Thyroid gland (tissue), 4 donors: ENCODE results near the gene FRMD4A. TPM values are rescaled to one million over a fixed set of nuclear protein-coding genes. Genes with fewer than 3 reads are reported as not detected.
"Not testable (repeated sequence)": the region's sequence is repeated elsewhere in the genome, so short reads cannot be mapped to it uniquely, and the experiment has no call there.

Experiments
- DNase-seq, 2 donors: peaks; one replicate each; pipeline ENCODE4 v3.0.0-alpha.2; 2019
- H3K27ac ChIP-seq, 3 donors: fragments of 200-600 bp; sonication (generic); 1 replicate in 2 of 3; 2 replicates in 1 of 3; pipeline ENCODE4 v1.5.1; 2016 to 2019; ENCODE audit warnings: mild to moderate bottlenecking in 1 of 3, moderate library complexity in 1 of 3
- H3K27me3 ChIP-seq: fragments of 200-600 bp; sonication (generic); one replicate; pipeline ENCODE4 v1.5.1; 2019
- H3K36me3 ChIP-seq, 2 donors: fragments of 200-600 bp; sonication (generic); one replicate each; pipeline ENCODE4 v1.5.1; 2016 to 2019
- H3K4me1 ChIP-seq, 2 donors: fragments of 200-600 bp; sonication (generic); one replicate each; pipeline ENCODE4 v1.5.1; 2017 to 2019
- H3K4me3 ChIP-seq, 3 donors: fragments of 200-600 bp; sonication (generic); replicated peaks in 1 of 3; 1 replicate in 2 of 3; 2 replicates in 1 of 3; pipeline ENCODE4 v1.5.1; 2016; ENCODE audit warnings: mild to moderate bottlenecking in 1 of 3
- H3K9me3 ChIP-seq: fragments of 200-600 bp; sonication (generic); one replicate; pipeline ENCODE4 v1.5.1; 2017
- CTCF ChIP-seq, 6 experiments: fragments of 200-600 bp in 3 of 6; fragments of 450-650 bp in 3 of 6; sonication (generic) in 3 of 6; IDR thresholded peaks; one replicate each; pipeline ENCODE4 v1.5.1; 2016 to 2019; ENCODE audit warnings: antibody characterized with exemption in 6 of 6, mild to moderate bottlenecking in 2 of 6, inconsistent platforms in 1 of 6, moderate library complexity in 1 of 6
- POLR2A ChIP-seq, 2 donors: fragments of 450-650 bp; IDR thresholded peaks; one replicate each; pipeline ENCODE4 v1.6.1; 2017; ENCODE audit warnings: antibody characterized with exemption in 2 of 2, mild to moderate bottlenecking in 2 of 2, moderate library complexity in 1 of 2
- WGBS, 2 donors: methylation state at CpG; one replicate each; pipeline ENCODE4 v1.1.5; 2017; 5-methylcytosine and 5-hydroxymethylcytosine counted together
- intact Hi-C: fragments of 100-400 bp; cut with DNase I; formaldehyde crosslinking; loops from one replicate; pipeline ENCODE4 v1.15.1; 2023
- total RNA-seq, 4 donors: library from RNA; depleted of rRNA; stranded (reverse); fragments of >200 nt; gene quantifications; one replicate each; pipeline ENCODE4 v1.2.3, GENCODE V29; 2016

The FRMD4A gene
- total RNA-seq, 4 donors from 2014 or later = 10.6 to 18.6 (median 16.3) TPM

GRCh38 chr10:14074062-14074884, 256.5 kb downstream of the FRMD4A start:
- peak; percentile 98 to 99 for DNase-seq
- Histone ChIP-seq H3K27me3 (no peaks in the 10 kb centered on the region), H3K27ac (peak overlapping the region; percentile 56 to 84 (median 74)), H3K4me1 (peaks cover 13 to 15% of the 10 kb centered on the region in 2 donors), H3K36me3 (no peaks in the 10 kb centered on the region), H3K4me3 (no peak overlapping the region), H3K9me3 (no peaks in the 10 kb centered on the region)
- intact Hi-C loops = no loop called here
- WGBS, 2 donors = 26 to 27% methylated on average over 17 of the region's 17 CpGs
- TF ChIP-seq POLR2A (IDR thresholded peaks at IDR 0.05) (peak in 1 of 2 donors; percentile 24), CTCF (IDR thresholded peaks at IDR 0.05) (no peak)

- Histone ChIP-seq H3K27me3 (no peaks in the 10 kb centered on the region), H3K27ac (no peak overlapping the region), H3K9me3 (no peaks in the 10 kb centered on the region), H3K4me3 (no peak overlapping the region), H3K4me1 (peaks cover 13 to 15% of the 10 kb centered on the region in 2 donors), H3K36me3 (no peaks in the 10 kb centered on the region)
- WGBS, 2 donors = 85 to 88% methylated on average over 3 of the region's 3 CpGs
- intact Hi-C loops = no loop called here
- TF ChIP-seq POLR2A (IDR thresholded peaks at IDR 0.05) (no peak), CTCF (IDR thresholded peaks at IDR 0.05) (no peak)
- DNase-seq = no peak
Measured at GRCh38 chr10:14072541-14072940, 258.2 kb downstream of the FRMD4A start.

- H3K9me3 ChIP-seq = no peaks in the 10 kb centered on the region
- no peak for DNase-seq
- intact Hi-C loops = no loop called here
- WGBS, 2 donors = 90 to 93% methylated on average over 4 of the region's 4 CpGs
- H3K4me1 ChIP-seq = peaks cover 13 to 15% of the 10 kb centered on the region in 2 donors
- no peak overlapping the region for H3K27ac ChIP-seq
- no peak overlapping the region for H3K4me3 ChIP-seq
- no peaks in the 10 kb centered on the region for H3K27me3 ChIP-seq
- TF ChIP-seq POLR2A (IDR thresholded peaks at IDR 0.05) = no peak
- no peaks in the 10 kb centered on the region for H3K36me3 ChIP-seq
Measured at GRCh38 chr10:14071956-14072355, 258.8 kb downstream of the FRMD4A start.

DNA sequence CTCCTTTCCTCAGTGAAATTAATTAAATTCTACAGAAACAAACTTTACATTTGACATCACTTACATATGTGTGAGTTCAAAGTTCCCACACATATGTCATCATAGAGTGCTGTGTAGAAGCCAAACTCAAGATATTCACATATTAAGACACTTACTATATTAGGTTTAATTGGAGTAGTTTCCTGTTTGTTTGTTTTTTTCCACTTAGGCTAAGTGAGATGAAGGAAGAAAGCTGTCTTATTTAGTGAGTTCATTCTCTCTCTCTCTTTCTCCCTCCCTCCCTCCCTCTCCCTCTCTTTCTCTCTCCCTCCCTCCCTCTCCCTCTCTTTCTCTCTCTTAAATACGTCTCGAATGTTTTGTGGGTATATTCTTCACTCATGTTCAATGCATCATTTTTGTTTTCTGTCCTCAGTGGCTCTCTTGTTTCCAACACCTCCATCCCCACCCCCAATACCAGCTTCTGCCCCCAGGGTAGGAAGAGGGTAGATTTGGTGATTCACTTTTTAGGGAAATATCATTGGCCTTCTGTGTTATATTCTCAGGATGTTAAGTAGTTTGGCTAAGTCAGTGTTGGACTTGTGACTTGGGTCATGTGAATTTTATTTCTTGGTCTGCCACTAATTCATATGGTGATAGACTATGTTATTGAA, 262.0 kb downstream of the FRMD4A start:
- whole genome bisulfite sequencing, 2 donors = 93 to 97% methylated on average over 2 of the region's 2 CpGs
- Histone ChIP-seq H3K27ac (no peak overlapping the region), H3K4me3 (no peak overlapping the region), H3K27me3 (no peaks in the 10 kb centered on the region), H3K9me3 (no peaks in the 10 kb centered on the region), H3K4me1 (peaks cover 6 to 8% of the 10 kb centered on the region in 2 donors), H3K36me3 (no peaks in the 10 kb centered on the region)
- TF ChIP-seq POLR2A (IDR thresholded peaks at IDR 0.05) = no peak
- TF ChIP-seq CTCF (IDR thresholded peaks at IDR 0.05) = no peak
- DNase-seq = no peak
- intact Hi-C loops = no loop called here

DNA sequence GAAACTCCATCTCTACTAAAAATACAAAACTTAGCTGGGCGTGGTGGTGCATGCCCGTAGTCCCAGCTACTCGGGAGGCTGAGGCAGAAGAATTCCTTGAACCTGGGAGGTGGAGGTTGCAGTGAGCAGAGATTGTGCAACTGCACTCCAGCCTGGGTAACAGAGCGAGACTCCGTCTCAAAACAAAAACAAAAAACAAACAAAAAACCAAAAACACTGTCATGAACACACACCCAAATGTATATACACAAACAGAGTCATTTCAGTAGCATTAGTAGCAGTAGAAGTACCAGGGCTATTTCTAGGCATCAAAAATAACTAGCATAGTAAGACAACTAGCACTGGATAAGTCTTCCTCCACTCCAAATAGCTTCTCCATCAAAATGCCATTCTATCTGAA, 263.1 kb downstream of the FRMD4A start:
- intact Hi-C loops, DNase-seq, H3K9me3 ChIP-seq, H3K36me3 ChIP-seq, H3K4me3 ChIP-seq, H3K27me3 ChIP-seq, H3K27ac ChIP-seq: not testable (repeated sequence)
- H3K4me1 ChIP-seq = peaks cover 11 to 16% of the 10 kb centered on the region in 2 donors
- 94% methylated on average over 5 of the region's 5 CpGs for WGBS, 2 donors

DNA sequence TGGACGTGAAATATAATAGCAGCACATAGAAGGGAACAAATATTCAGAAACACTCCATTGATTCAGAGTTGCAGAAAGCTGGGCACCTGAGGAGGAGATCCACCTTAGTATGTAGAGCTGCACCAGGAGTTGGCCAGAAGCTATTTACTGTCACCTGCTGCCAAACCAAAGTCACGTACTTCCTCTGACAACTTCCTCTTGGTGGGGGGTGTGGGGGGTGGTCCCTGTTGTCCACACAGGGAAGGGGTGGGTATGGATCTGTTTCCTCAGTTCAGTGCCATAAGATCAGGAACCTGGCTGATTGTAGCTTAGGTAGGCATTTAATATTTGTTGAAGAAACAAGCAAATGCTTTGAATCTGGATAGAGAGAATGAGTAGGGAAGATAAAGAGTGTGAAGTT, 264.6 kb downstream of the FRMD4A start:
- TF ChIP-seq CTCF (IDR thresholded peaks at IDR 0.05) (no peak), POLR2A (IDR thresholded peaks at IDR 0.05) (no peak)

More for the DNA sequence above, 264.6 kb downstream of the FRMD4A start:
- Histone ChIP-seq H3K4me1 (peaks cover 11 to 16% of the 10 kb centered on the region in 2 donors), H3K27me3 (no peaks in the 10 kb centered on the region), H3K9me3 (no peaks in the 10 kb centered on the region), H3K27ac (no peak overlapping the region), H3K36me3 (no peaks in the 10 kb centered on the region), H3K4me3 (no peak overlapping the region)
- intact Hi-C loops = no loop called here
- 78 to 86% methylated on average over 2 of the region's 2 CpGs for WGBS, 2 donors
- no peak for DNase-seq
